ENCODE measurements around the gene MUC6. TPM values are rescaled to one million over a fixed set of nuclear protein-coding genes. Genes with fewer than 3 reads are reported as not detected.
"Not testable (repeated sequence)": the region's sequence is repeated elsewhere in the genome, so short reads cannot be mapped to it uniquely, and the experiment has no call there.

Gene MUC6
- total RNA-seq, 2 donors from 2014 or later: not detected

- Mint-ChIP-seq H3K27me3 (ENCODE audit: low read depth) (no peaks in the 10 kb centered on the region), H3K9me3 (no peaks in the 10 kb centered on the region), H3K4me3 (no peak overlapping the region), H3K4me1 (ENCODE audit: low read depth) (peaks cover 14% of the 10 kb centered on the region), H3K27ac (no peak overlapping the region), H3K36me3 (ENCODE audit: insufficient read depth in 2 of 2) (peaks cover 0 to 3% of the 10 kb centered on the region in 2 donors)
- DNase-seq (no peak), ATAC-seq (replicated peaks in 1 of 2) (peak in 1 of 2 donors; percentile 7)
These were observed 57.7 kb downstream of the MUC6 start for GRCh38 chr11:978781-979180.

GRCh38 chr11:977830-978720 lies 58.4 kb downstream of the MUC6 start:
- Mint-ChIP-seq H3K4me3 (no peak overlapping the region), H3K4me1 (ENCODE audit: low read depth) (peaks cover 14% of the 10 kb centered on the region), H3K27ac (no peak overlapping the region), H3K27me3 (ENCODE audit: low read depth) (no peaks in the 10 kb centered on the region), H3K36me3 (ENCODE audit: insufficient read depth in 2 of 2) (peaks cover 0 to 3% of the 10 kb centered on the region in 2 donors), H3K9me3 (no peaks in the 10 kb centered on the region)
- ATAC-seq (replicated peaks in 1 of 2) (no peak), DNase-seq (no peak)

- no peak overlapping the region for H3K4me3 Mint-ChIP-seq
- H3K27ac Mint-ChIP-seq: no peak overlapping the region
- no peaks in the 10 kb centered on the region for H3K9me3 Mint-ChIP-seq
- peaks cover 14% of the 10 kb centered on the region for H3K4me1 Mint-ChIP-seq (ENCODE audit: low read depth)
- peaks cover 0 to 3% of the 10 kb centered on the region in 2 donors for H3K36me3 Mint-ChIP-seq (ENCODE audit: insufficient read depth in 2 of 2)
- ATAC-seq (replicated peaks in 1 of 2) (peak in 1 of 2 donors; percentile 31), DNase-seq (no peak)
- H3K27me3 Mint-ChIP-seq (ENCODE audit: low read depth): no peaks in the 10 kb centered on the region
These were observed 59.9 kb downstream of the MUC6 start for GRCh38 chr11:976431-977160.

GRCh38 chr11:975827-976226 lies 60.7 kb downstream of the MUC6 start:
- H3K27me3 Mint-ChIP-seq (ENCODE audit: low read depth): no peaks in the 10 kb centered on the region
- no peak overlapping the region for H3K27ac Mint-ChIP-seq
- H3K4me3 Mint-ChIP-seq: no peak overlapping the region
- no peaks in the 10 kb centered on the region for H3K9me3 Mint-ChIP-seq
- peak in 1 of 2 donors; percentile 32 for ATAC-seq (replicated peaks in 1 of 2)
- DNase-seq: peak in 1 of 2 donors; percentile 12
- H3K36me3 Mint-ChIP-seq (ENCODE audit: insufficient read depth in 2 of 2): peaks cover 0 to 3% of the 10 kb centered on the region in 2 donors
- H3K4me1 Mint-ChIP-seq (ENCODE audit: low read depth): peaks cover 20% of the 10 kb centered on the region

- not testable (repeated sequence) for H3K9me3 Mint-ChIP-seq; DNase-seq; H3K27ac Mint-ChIP-seq; H3K27me3 Mint-ChIP-seq (ENCODE audit: low read depth); H3K4me3 Mint-ChIP-seq; H3K36me3 Mint-ChIP-seq (ENCODE audit: insufficient read depth in 2 of 2); ATAC-seq (replicated peaks in 1 of 2)
- peaks cover 24% of the 10 kb centered on the region for H3K4me1 Mint-ChIP-seq (ENCODE audit: low read depth)
These were observed 61.1 kb downstream of the MUC6 start for GRCh38 chr11:975376-975775.

GRCh38 chr11:973237-973636 lies 63.3 kb downstream of the MUC6 start:
- Mint-ChIP-seq H3K9me3 (no peaks in the 10 kb centered on the region), H3K27ac (no peak overlapping the region), H3K27me3 (ENCODE audit: low read depth) (no peaks in the 10 kb centered on the region), H3K36me3 (ENCODE audit: insufficient read depth in 2 of 2) (peaks cover 0 to 2% of the 10 kb centered on the region in 2 donors), H3K4me3 (no peak overlapping the region), H3K4me1 (ENCODE audit: low read depth) (peaks cover 40% of the 10 kb centered on the region)
- ATAC-seq (replicated peaks in 1 of 2): no peak
- DNase-seq: no peak

- Mint-ChIP-seq H3K4me1 (ENCODE audit: low read depth) (peaks cover 40% of the 10 kb centered on the region), H3K27ac (no peak overlapping the region)
- ATAC-seq (replicated peaks in 1 of 2): no peak
These were observed 63.9 kb downstream of the MUC6 start for GRCh38 chr11:972523-973211.

GRCh38 chr11:971731-972365 lies 64.7 kb downstream of the MUC6 start:
- H3K27ac Mint-ChIP-seq: peak overlapping the region; percentile 0
- H3K9me3 Mint-ChIP-seq: no peaks in the 10 kb centered on the region
- H3K36me3 Mint-ChIP-seq (ENCODE audit: insufficient read depth in 2 of 2): peaks cover 0 to 2% of the 10 kb centered on the region in 2 donors
- H3K4me3 Mint-ChIP-seq: no peak overlapping the region
- peaks cover 34% of the 10 kb centered on the region for H3K4me1 Mint-ChIP-seq (ENCODE audit: low read depth)
- no peak for DNase-seq
- no peaks in the 10 kb centered on the region for H3K27me3 Mint-ChIP-seq (ENCODE audit: low read depth)
- ATAC-seq (replicated peaks in 1 of 2): no peak

More at GRCh38 chr11:972523-973211, 63.9 kb downstream of the MUC6 start:
- H3K9me3 Mint-ChIP-seq: no peaks in the 10 kb centered on the region
- peaks cover 0 to 2% of the 10 kb centered on the region in 2 donors for H3K36me3 Mint-ChIP-seq (ENCODE audit: insufficient read depth in 2 of 2)
- DNase-seq: no peak
- H3K27me3 Mint-ChIP-seq (ENCODE audit: low read depth): no peaks in the 10 kb centered on the region
- H3K4me3 Mint-ChIP-seq: no peak overlapping the region

GRCh38 chr11:971092-971690 lies 65.3 kb downstream of the MUC6 start:
- Mint-ChIP-seq H3K36me3 (ENCODE audit: insufficient read depth in 2 of 2) (peaks cover 0 to 2% of the 10 kb centered on the region in 2 donors), H3K27ac (peak overlapping the region; percentile 37), H3K4me3 (no peak overlapping the region), H3K27me3 (ENCODE audit: low read depth) (no peaks in the 10 kb centered on the region), H3K4me1 (ENCODE audit: low read depth) (peaks cover 37% of the 10 kb centered on the region), H3K9me3 (no peaks in the 10 kb centered on the region)
- ATAC-seq (replicated peaks in 1 of 2) (no peak), DNase-seq (no peak)

GRCh38 chr11:970319-970871 lies 66.1 kb downstream of the MUC6 start:
- DNase-seq (peak in 1 of 2 donors; percentile 8), ATAC-seq (replicated peaks in 1 of 2) (peak; percentile 56 to 67)
- no peak overlapping the region for H3K27ac Mint-ChIP-seq
- H3K27me3 Mint-ChIP-seq (ENCODE audit: low read depth): no peaks in the 10 kb centered on the region
- H3K4me1 Mint-ChIP-seq (ENCODE audit: low read depth): peaks cover 32% of the 10 kb centered on the region
- no peaks in the 10 kb centered on the region for H3K9me3 Mint-ChIP-seq
- peaks cover 2% of the 10 kb centered on the region in 2 donors for H3K36me3 Mint-ChIP-seq (ENCODE audit: insufficient read depth in 2 of 2)
- H3K4me3 Mint-ChIP-seq: peak overlapping the region; percentile 14 to 38

GRCh38 chr11:969651-970205 lies 66.8 kb downstream of the MUC6 start:
- no peak overlapping the region for H3K27ac Mint-ChIP-seq
- DNase-seq (no peak), ATAC-seq (replicated peaks in 1 of 2) (no peak)
- H3K9me3 Mint-ChIP-seq: no peaks in the 10 kb centered on the region
- peaks cover 2 to 5% of the 10 kb centered on the region in 2 donors for H3K36me3 Mint-ChIP-seq (ENCODE audit: insufficient read depth in 2 of 2)
- H3K27me3 Mint-ChIP-seq (ENCODE audit: low read depth): no peaks in the 10 kb centered on the region
- peaks cover 32% of the 10 kb centered on the region for H3K4me1 Mint-ChIP-seq (ENCODE audit: low read depth)
- peak overlapping the region; percentile 14 to 38 for H3K4me3 Mint-ChIP-seq

- ATAC-seq (replicated peaks in 1 of 2) (no peak), DNase-seq (no peak)
- no peak overlapping the region for H3K4me3 Mint-ChIP-seq
- H3K4me1 Mint-ChIP-seq (ENCODE audit: low read depth): peaks cover 32% of the 10 kb centered on the region
- H3K9me3 Mint-ChIP-seq: peaks cover 0 to 2% of the 10 kb centered on the region in 2 donors
- H3K27me3 Mint-ChIP-seq (ENCODE audit: low read depth): no peaks in the 10 kb centered on the region
- H3K27ac Mint-ChIP-seq: no peak overlapping the region
- H3K36me3 Mint-ChIP-seq (ENCODE audit: insufficient read depth in 2 of 2): peaks cover 2 to 9% of the 10 kb centered on the region in 2 donors
These were observed 67.7 kb downstream of the MUC6 start for GRCh38 chr11:968822-969221.
